Mesothelial cell of epicardium (in vitro differentiated cells): ENCODE data around the gene CDH10. TPM values are rescaled to one million over a fixed set of nuclear protein-coding genes. Genes with fewer than 3 reads are reported as not detected.

Experiments used
- DNase-seq, 2 experiments: peaks; one replicate each; pipeline ENCODE4 v3.0.0; 2021; ENCODE audit warnings: low spot score in 2 of 2; ENCODE audit not compliant: unreplicated experiment in 2 of 2
- H3K27ac Mint-ChIP-seq: 2 replicates; pipeline ENCODE4 v1.8.0; 2021; ENCODE audit warnings: mixed read lengths
- H3K27me3 Mint-ChIP-seq: 2 replicates; pipeline ENCODE4 v1.8.0; 2021; ENCODE audit warnings: low read depth, mixed read lengths
- H3K36me3 Mint-ChIP-seq: 2 replicates; pipeline ENCODE4 v1.8.0; 2021; ENCODE audit warnings: mixed read lengths
- H3K4me1 Mint-ChIP-seq: 2 replicates; pipeline ENCODE4 v1.8.0; 2021; ENCODE audit warnings: mixed read lengths
- H3K4me3 Mint-ChIP-seq: 2 replicates; pipeline ENCODE4 v1.8.0; 2021; ENCODE audit warnings: mild to moderate bottlenecking, moderate library complexity, mixed read lengths
- H3K9me3 Mint-ChIP-seq: 2 replicates; pipeline ENCODE4 v1.8.0; 2021; ENCODE audit warnings: mixed read lengths
- total RNA-seq: library from RNA; stranded (reverse); gene quantifications from 3 replicates; pipeline ENCODE4 v1.2.1, GENCODE V29; 2021
- TF ChIP-seq, protein P1 (sequence below): fragments of 200-600 bp; sonication (generic); IDR thresholded peaks from one replicate; pipeline ENCODE4 v1.5.0; 2021; ENCODE audit warnings: antibody characterized with exemption; ENCODE audit not compliant: unreplicated experiment

CDH10 gene
- total RNA-seq, 1 donor from 2014 or later, result 25.4 TPM

DNA sequence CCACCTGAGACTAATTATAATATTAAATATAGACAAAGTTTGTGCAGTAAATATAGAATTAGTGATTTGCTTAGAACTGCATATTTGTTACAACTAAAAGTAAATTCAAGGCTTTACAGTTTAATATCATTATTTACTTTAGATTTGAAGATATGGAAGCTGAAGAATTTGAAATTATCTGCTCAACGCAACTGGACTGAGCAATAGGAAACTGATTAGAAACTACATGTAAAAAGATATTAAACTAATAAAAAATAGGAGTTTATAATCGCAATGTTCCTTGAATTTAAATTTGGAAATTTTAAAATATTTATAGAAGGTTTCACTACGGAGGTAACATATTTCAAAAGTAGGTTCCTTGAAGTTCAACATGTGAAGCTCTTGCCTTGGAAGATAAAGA is 55.2 kb downstream of the CDH10 start:
- H3K9me3 Mint-ChIP-seq, result no peaks in the 10 kb centered on the region
- no peak overlapping the region for H3K27ac Mint-ChIP-seq
- DNase-seq, result no peak
- no peaks in the 10 kb centered on the region for H3K27me3 Mint-ChIP-seq
- H3K4me1 Mint-ChIP-seq, result peaks cover 4% of the 10 kb centered on the region
- peaks cover 21% of the 10 kb centered on the region for H3K36me3 Mint-ChIP-seq
- H3K4me3 Mint-ChIP-seq, result no peak overlapping the region
- TF ChIP-seq, protein P1, sequence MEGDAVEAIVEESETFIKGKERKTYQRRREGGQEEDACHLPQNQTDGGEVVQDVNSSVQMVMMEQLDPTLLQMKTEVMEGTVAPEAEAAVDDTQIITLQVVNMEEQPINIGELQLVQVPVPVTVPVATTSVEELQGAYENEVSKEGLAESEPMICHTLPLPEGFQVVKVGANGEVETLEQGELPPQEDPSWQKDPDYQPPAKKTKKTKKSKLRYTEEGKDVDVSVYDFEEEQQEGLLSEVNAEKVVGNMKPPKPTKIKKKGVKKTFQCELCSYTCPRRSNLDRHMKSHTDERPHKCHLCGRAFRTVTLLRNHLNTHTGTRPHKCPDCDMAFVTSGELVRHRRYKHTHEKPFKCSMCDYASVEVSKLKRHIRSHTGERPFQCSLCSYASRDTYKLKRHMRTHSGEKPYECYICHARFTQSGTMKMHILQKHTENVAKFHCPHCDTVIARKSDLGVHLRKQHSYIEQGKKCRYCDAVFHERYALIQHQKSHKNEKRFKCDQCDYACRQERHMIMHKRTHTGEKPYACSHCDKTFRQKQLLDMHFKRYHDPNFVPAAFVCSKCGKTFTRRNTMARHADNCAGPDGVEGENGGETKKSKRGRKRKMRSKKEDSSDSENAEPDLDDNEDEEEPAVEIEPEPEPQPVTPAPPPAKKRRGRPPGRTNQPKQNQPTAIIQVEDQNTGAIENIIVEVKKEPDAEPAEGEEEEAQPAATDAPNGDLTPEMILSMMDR, result no peak

DNA sequence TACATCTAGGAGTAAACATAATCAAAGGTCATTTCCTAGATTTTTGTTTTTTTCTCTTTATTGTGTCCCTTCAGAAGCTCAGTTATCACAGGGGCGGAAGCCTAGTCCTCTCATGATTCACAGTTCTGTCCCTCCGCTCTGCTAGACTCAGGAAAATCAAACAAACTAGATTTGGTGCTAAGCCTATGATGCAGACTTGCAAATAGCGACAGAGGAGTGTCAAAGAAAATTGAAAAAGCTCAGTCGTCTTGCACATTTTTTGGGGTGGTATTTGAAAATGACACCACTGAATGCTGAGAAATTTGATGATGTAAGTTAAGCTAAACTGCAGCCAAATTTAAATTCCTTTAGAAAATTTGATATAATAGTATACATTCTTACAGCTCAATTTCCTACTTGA is 59.0 kb downstream of the CDH10 start:
- H3K4me1 Mint-ChIP-seq, result peaks cover 3% of the 10 kb centered on the region
- H3K27me3 Mint-ChIP-seq, result no peaks in the 10 kb centered on the region
- H3K9me3 Mint-ChIP-seq, result peaks cover 9% of the 10 kb centered on the region
- no peak overlapping the region for H3K4me3 Mint-ChIP-seq
- TF ChIP-seq, protein P1, result no peak
- DNase-seq, result no peak
- peaks cover 29% of the 10 kb centered on the region for H3K36me3 Mint-ChIP-seq
- H3K27ac Mint-ChIP-seq, result no peak overlapping the region

DNA sequence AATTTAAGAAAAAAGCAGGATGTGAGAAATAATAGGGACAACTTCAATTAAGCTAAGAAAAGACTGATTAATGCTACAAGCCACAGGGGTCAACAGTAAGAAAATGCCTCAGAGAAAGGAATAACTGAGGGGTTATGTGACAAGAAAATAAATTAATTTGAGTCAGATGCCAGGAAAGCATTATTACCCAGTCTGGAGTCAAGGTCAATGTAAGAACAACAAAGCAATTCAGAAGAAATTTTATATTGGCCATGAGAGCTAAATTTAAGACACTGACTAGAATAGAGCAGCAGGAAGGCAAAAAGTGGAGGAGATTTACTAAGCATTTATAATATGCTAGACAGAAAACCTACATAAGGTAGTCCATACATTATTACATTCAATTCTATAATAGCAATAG is 73.5 kb downstream of the CDH10 start:
- DNase-seq, result no peak
- peaks cover 28% of the 10 kb centered on the region for H3K36me3 Mint-ChIP-seq
- H3K4me1 Mint-ChIP-seq, result peaks cover 16% of the 10 kb centered on the region
- H3K9me3 Mint-ChIP-seq, result peaks cover 3% of the 10 kb centered on the region
- H3K4me3 Mint-ChIP-seq, result no peak overlapping the region
- H3K27me3 Mint-ChIP-seq, result no peaks in the 10 kb centered on the region
- H3K27ac Mint-ChIP-seq, result peak overlapping the region; percentile 66
- TF ChIP-seq, protein P1, result no peak

DNA sequence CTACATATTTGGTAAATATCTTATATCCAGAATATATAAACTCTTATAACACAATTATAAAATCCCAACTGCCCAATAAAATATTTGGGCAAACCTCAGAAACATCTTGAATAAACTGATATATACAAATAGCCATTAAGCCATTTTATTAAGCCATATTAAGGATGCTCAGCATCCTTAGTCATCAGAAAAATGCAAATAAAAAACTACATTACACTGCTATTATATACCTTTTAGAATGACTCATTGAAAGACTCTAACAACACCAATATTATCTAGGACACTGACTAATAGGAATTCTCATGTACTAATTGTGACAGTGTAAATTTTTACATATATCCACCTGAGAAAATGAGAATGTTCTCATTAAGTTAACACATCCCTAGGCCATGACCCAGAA is 77.8 kb downstream of the CDH10 start:
- H3K27me3 Mint-ChIP-seq, result no peaks in the 10 kb centered on the region
- H3K4me1 Mint-ChIP-seq, result peaks cover 14% of the 10 kb centered on the region
- H3K36me3 Mint-ChIP-seq, result peaks cover 30% of the 10 kb centered on the region
- no peak overlapping the region for H3K27ac Mint-ChIP-seq
- peaks cover 4% of the 10 kb centered on the region for H3K9me3 Mint-ChIP-seq
- TF ChIP-seq, protein P1, result no peak
- H3K4me3 Mint-ChIP-seq, result no peak overlapping the region
- no peak for DNase-seq

DNA sequence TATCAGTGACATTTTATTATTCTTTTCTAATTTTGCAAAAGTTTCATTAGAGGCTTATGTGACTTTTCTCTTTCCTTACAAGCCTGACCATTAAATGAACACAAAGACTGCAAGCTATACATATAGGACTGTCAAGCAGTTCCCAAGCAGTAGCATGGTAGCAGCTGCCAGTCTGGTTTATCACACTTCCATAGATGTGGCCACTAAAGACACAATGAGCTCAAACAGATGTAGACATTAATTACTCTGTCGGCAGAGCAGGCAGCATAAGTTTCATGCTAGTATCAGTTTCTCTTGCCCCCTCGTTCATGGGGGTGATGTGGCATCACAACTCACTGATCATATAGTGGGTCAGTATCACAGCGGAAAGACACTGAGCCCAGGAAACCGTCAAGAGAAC is 89.5 kb downstream of the CDH10 start:
- H3K9me3 Mint-ChIP-seq, result no peaks in the 10 kb centered on the region
- H3K4me3 Mint-ChIP-seq, result no peak overlapping the region
- H3K4me1 Mint-ChIP-seq, result peaks cover 25% of the 10 kb centered on the region
- H3K27ac Mint-ChIP-seq, result no peak overlapping the region
- TF ChIP-seq, protein P1, result no peak
- no peaks in the 10 kb centered on the region for H3K27me3 Mint-ChIP-seq
- no peak for DNase-seq
- H3K36me3 Mint-ChIP-seq, result no peaks in the 10 kb centered on the region

DNA sequence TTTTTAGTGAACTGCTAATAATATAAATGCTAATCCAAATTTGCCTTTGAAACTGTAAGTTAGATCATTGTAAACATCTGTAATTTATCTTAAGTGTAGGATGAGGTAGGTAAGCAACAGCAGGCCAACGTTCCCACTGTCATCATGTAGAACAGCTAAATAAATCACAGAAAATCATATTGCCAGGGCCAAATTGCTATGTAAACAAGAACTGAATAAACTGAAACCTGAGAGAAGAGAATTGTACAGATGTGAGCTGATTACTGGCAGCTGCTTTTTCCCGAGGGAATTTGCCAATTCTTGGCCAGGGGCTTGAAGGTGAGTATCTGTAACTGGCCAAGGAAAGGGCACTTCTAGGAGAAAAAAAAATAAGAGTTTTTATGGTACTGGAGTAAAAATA is 97.6 kb downstream of the CDH10 start:
- peak overlapping the region; percentile 77 for H3K27ac Mint-ChIP-seq
- peaks cover 12% of the 10 kb centered on the region for H3K36me3 Mint-ChIP-seq
- H3K4me1 Mint-ChIP-seq, result peaks cover 17% of the 10 kb centered on the region
- TF ChIP-seq, protein P1, result no peak
- H3K9me3 Mint-ChIP-seq, result peaks cover 8% of the 10 kb centered on the region
- no peak overlapping the region for H3K4me3 Mint-ChIP-seq
- H3K27me3 Mint-ChIP-seq, result no peaks in the 10 kb centered on the region
- DNase-seq, result no peak
